ENCODE data around the gene NFKBIL1.
"Not testable (repeated sequence)": the region's sequence is repeated elsewhere in the genome, so short reads cannot be mapped to it uniquely, and the experiment has no call there.

NFKBIL1 gene

GRCh38 chr6:31546958-31547726 lies at the start of gene NFKBIL1:
Gene NFKBIL1, plus strand, starts transcription at chr6:31547608. Its CDS starts 87 bp downstream, at chr6:31547695.
- H3K36me3 ChIP-seq (ENCODE audit: insufficient read depth, insufficient read length, low read length), result peaks cover 28% of the 10 kb centered on the region
- peak within 1 kb of the TSS; percentile 76 for H3K9ac ChIP-seq (ENCODE audit: insufficient read length, low read depth)
- H3K9me3 ChIP-seq (ENCODE audit: insufficient read depth, low read length), result no peaks in the 10 kb centered on the region
- H3K4me3 ChIP-seq (ENCODE audit: insufficient read length, low read depth), result peak within 1 kb of the TSS; percentile 40
- peaks cover 7% of the 10 kb centered on the region for H3K4me1 ChIP-seq (ENCODE audit: insufficient read depth, insufficient read length)
- DNase-seq (ENCODE audit: low read depth, low spot score), result peak; percentile 87
- H3K27me3 ChIP-seq (ENCODE audit: insufficient read depth, insufficient read length), result no peaks in the 10 kb centered on the region
- TF ChIP-seq SUZ12 (IDR thresholded peaks at IDR 0.05; ENCODE audit: extremely low read depth, insufficient read depth, insufficient read length) (no peak), YY1 (IDR thresholded peaks at IDR 0.05; ENCODE audit: insufficient read depth, insufficient read length) (no peak), ZNF274 (IDR thresholded peaks at IDR 0.05; ENCODE audit: low read depth, low read length) (no peak)

DNA sequence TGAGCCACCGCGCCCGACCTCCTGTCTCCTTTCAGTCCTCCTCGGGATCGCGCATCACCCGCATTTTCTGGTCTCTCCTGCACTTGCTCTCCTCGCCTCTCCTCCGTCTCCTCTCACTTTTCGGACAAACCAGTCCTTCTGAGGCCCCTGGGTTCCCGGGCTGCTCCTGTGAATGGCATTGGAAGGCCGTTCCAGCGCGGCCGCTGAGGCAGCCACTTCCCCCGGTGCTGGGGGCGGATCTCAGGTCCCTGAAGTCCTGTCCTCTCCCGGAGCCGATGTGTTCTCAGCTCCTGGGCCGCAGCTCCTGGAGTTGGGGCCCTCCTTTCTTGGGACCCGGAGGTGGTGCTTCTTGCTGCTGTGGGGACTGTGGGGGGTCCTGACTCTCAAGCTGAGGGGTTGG lies 48.7 kb upstream of the NFKBIL1 start:
- DNase-seq (ENCODE audit: low read depth, low spot score), result no peak
- Histone ChIP-seq H3K4me1 (ENCODE audit: insufficient read depth, insufficient read length) (no peaks in the 10 kb centered on the region), H3K9me3 (ENCODE audit: insufficient read depth, low read length) (no peaks in the 10 kb centered on the region), H3K4me3 (ENCODE audit: insufficient read length, low read depth) (peak overlapping the region; percentile 59), H3K27me3 (ENCODE audit: insufficient read depth, insufficient read length) (no peaks in the 10 kb centered on the region), H3K9ac (ENCODE audit: insufficient read length, low read depth) (peak overlapping the region; percentile 74), H3K36me3 (ENCODE audit: insufficient read depth, insufficient read length, low read length) (no peaks in the 10 kb centered on the region)
- TF ChIP-seq SUZ12 (IDR thresholded peaks at IDR 0.05; ENCODE audit: extremely low read depth, insufficient read depth, insufficient read length) (no peak), ZNF274 (IDR thresholded peaks at IDR 0.05; ENCODE audit: low read depth, low read length) (no peak), YY1 (IDR thresholded peaks at IDR 0.05; ENCODE audit: insufficient read depth, insufficient read length) (no peak)

DNA sequence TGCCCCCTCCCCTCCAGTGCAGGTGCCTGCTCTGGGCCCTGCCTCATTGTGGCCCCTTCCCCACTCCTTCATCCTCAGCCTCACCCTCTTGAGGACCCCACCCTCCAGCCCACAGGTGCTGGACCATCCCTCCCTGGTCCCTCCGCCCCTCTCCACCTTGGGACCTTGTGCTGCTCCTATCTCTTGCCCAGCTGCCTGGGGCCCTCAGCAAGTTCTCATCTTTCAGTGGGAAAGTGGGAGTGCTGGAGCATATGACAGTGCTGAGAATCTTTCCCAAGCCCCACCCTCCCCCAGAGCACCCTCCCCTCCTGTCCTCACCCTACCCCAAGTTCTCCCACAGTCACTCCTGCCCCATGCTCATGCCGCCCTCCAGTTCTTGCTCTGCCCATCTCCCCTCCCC lies 47.8 kb upstream of the NFKBIL1 start:
- not testable (repeated sequence) for H3K36me3 ChIP-seq (ENCODE audit: insufficient read depth, insufficient read length, low read length); H3K27me3 ChIP-seq (ENCODE audit: insufficient read depth, insufficient read length); DNase-seq (ENCODE audit: low read depth, low spot score); H3K4me1 ChIP-seq (ENCODE audit: insufficient read depth, insufficient read length); H3K9me3 ChIP-seq (ENCODE audit: insufficient read depth, low read length); H3K9ac ChIP-seq (ENCODE audit: insufficient read length, low read depth)
- H3K4me3 ChIP-seq (ENCODE audit: insufficient read length, low read depth), result peak overlapping the region; percentile 8

GRCh38 chr6:31502586-31502985 lies 44.8 kb upstream of the NFKBIL1 start:
- H3K36me3 ChIP-seq (ENCODE audit: insufficient read depth, insufficient read length, low read length), result peaks cover 15% of the 10 kb centered on the region
- no peak overlapping the region for H3K4me3 ChIP-seq (ENCODE audit: insufficient read length, low read depth)
- no peak for DNase-seq (ENCODE audit: low read depth, low spot score)
- H3K4me1 ChIP-seq (ENCODE audit: insufficient read depth, insufficient read length), result no peaks in the 10 kb centered on the region
- H3K9ac ChIP-seq (ENCODE audit: insufficient read length, low read depth), result no peak overlapping the region
- TF ChIP-seq ZNF274 (IDR thresholded peaks at IDR 0.05; ENCODE audit: low read depth, low read length) (no peak), SUZ12 (IDR thresholded peaks at IDR 0.05; ENCODE audit: extremely low read depth, insufficient read depth, insufficient read length) (no peak), YY1 (IDR thresholded peaks at IDR 0.05; ENCODE audit: insufficient read depth, insufficient read length) (no peak)
- H3K9me3 ChIP-seq (ENCODE audit: insufficient read depth, low read length), result no peaks in the 10 kb centered on the region
- H3K27me3 ChIP-seq (ENCODE audit: insufficient read depth, insufficient read length), result no peaks in the 10 kb centered on the region

DNA sequence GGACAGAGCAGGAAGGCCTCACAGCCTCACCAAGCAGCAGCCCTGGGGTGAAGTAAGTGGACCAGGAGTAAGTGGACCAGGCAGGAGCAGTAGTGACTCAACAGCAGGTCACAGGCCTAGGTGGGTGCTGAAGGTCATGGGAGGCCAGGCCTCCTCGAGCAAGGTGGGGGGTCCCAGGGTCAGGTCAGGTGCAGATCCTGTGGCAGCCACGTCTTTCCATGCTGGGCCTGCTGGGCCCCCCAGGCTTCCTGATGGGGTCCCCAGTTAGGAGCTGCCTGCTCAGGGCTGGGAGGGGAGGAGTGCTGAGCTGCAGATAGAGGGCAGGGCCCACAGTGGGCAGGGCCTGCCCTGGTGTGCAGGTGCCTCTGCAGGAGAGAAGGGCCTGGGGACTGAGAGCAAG lies 38.4 kb upstream of the NFKBIL1 start:
- H3K9me3 ChIP-seq (ENCODE audit: insufficient read depth, low read length); H3K27me3 ChIP-seq (ENCODE audit: insufficient read depth, insufficient read length); H3K4me3 ChIP-seq (ENCODE audit: insufficient read length, low read depth); H3K4me1 ChIP-seq (ENCODE audit: insufficient read depth, insufficient read length); DNase-seq (ENCODE audit: low read depth, low spot score); H3K9ac ChIP-seq (ENCODE audit: insufficient read length, low read depth): not testable (repeated sequence)
- peaks cover 39% of the 10 kb centered on the region for H3K36me3 ChIP-seq (ENCODE audit: insufficient read depth, insufficient read length, low read length)

DNA sequence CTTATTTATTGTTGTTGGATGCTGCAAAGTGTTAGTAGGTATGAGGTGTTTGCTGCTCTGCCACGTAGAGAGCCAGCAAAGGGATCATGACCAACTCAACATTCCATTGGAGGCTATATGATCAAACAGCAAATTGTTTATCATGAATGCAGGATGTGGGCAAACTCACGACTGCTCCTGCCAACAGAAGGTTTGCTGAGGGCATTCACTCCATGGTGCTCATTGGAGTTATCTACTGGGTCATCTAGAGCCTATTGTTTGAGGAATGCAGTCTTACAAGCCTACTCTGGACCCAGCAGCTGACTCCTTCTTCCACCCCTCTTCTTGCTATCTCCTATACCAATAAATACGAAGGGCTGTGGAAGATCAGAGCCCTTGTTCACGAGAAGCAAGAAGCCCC lies 37.4 kb upstream of the NFKBIL1 start:
- no peak for TF ChIP-seq ZNF274 (IDR thresholded peaks at IDR 0.05; ENCODE audit: low read depth, low read length)
- TF ChIP-seq YY1 (IDR thresholded peaks at IDR 0.05; ENCODE audit: insufficient read depth, insufficient read length), result no peak
- no peak for TF ChIP-seq SUZ12 (IDR thresholded peaks at IDR 0.05; ENCODE audit: extremely low read depth, insufficient read depth, insufficient read length)
- H3K4me3 ChIP-seq (ENCODE audit: insufficient read length, low read depth), result no peak overlapping the region
- H3K9ac ChIP-seq (ENCODE audit: insufficient read length, low read depth), result no peak overlapping the region
- no peaks in the 10 kb centered on the region for H3K9me3 ChIP-seq (ENCODE audit: insufficient read depth, low read length)
- peaks cover 39% of the 10 kb centered on the region for H3K36me3 ChIP-seq (ENCODE audit: insufficient read depth, insufficient read length, low read length)
- H3K27me3 ChIP-seq (ENCODE audit: insufficient read depth, insufficient read length), result no peaks in the 10 kb centered on the region
- no peak for DNase-seq (ENCODE audit: low read depth, low spot score)
- H3K4me1 ChIP-seq (ENCODE audit: insufficient read depth, insufficient read length), result no peaks in the 10 kb centered on the region

- Histone ChIP-seq H3K27me3 (ENCODE audit: insufficient read depth, insufficient read length) (no peaks in the 10 kb centered on the region), H3K36me3 (ENCODE audit: insufficient read depth, insufficient read length, low read length) (peaks cover 18% of the 10 kb centered on the region), H3K4me3 (ENCODE audit: insufficient read length, low read depth) (no peak overlapping the region), H3K9ac (ENCODE audit: insufficient read length, low read depth) (no peak overlapping the region), H3K4me1 (ENCODE audit: insufficient read depth, insufficient read length) (no peaks in the 10 kb centered on the region), H3K9me3 (ENCODE audit: insufficient read depth, low read length) (no peaks in the 10 kb centered on the region)
- TF ChIP-seq SUZ12 (IDR thresholded peaks at IDR 0.05; ENCODE audit: extremely low read depth, insufficient read depth, insufficient read length), result no peak
- TF ChIP-seq YY1 (IDR thresholded peaks at IDR 0.05; ENCODE audit: insufficient read depth, insufficient read length), result no peak
- TF ChIP-seq ZNF274 (IDR thresholded peaks at IDR 0.05; ENCODE audit: low read depth, low read length), result no peak
- no peak for DNase-seq (ENCODE audit: low read depth, low spot score)
Observed at GRCh38 chr6:31513456-31514165, 33.8 kb upstream of the NFKBIL1 start.
